ENCODE results near the gene ZBTB20.

DNA sequence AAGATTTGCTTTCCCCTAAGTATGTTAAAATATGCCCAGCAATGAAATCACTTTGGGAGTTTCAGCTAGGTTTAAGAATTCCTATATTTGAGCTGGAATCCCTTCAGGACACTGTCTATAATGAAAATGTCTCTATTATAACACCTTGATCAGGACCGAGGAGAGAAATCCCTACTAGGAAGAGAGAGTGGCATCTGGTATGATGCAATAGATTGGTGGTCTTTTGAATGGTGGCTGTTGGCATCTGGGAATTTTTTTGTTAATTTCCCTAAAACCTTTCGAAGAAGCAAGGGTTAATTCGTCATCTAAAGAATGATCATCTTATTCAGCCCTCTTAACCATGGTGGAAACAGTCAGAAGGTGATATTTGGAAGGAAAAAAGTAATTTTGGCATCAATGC is 810.2 kb downstream of the ZBTB20 start:
- TF ChIP-seq, protein P1, sequence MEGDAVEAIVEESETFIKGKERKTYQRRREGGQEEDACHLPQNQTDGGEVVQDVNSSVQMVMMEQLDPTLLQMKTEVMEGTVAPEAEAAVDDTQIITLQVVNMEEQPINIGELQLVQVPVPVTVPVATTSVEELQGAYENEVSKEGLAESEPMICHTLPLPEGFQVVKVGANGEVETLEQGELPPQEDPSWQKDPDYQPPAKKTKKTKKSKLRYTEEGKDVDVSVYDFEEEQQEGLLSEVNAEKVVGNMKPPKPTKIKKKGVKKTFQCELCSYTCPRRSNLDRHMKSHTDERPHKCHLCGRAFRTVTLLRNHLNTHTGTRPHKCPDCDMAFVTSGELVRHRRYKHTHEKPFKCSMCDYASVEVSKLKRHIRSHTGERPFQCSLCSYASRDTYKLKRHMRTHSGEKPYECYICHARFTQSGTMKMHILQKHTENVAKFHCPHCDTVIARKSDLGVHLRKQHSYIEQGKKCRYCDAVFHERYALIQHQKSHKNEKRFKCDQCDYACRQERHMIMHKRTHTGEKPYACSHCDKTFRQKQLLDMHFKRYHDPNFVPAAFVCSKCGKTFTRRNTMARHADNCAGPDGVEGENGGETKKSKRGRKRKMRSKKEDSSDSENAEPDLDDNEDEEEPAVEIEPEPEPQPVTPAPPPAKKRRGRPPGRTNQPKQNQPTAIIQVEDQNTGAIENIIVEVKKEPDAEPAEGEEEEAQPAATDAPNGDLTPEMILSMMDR (conservative IDR thresholded peaks at IDR 0.05) = no peak
- TF ChIP-seq EZH2 (IDR thresholded peaks at IDR 0.05; ENCODE audit: low read depth) = no peak

All from PC-9 (cell line).